WTC11 (cell line): ENCODE results near the gene CCDC88B. TPM values are rescaled to one million over a fixed set of nuclear protein-coding genes. Genes with fewer than 3 reads are reported as not detected.

ENCODE experiments used
- ATAC-seq: fragments of 200-7000 bp; cut with Tn5 transposase; 2 replicates; pipeline ENCODE4 v1.10.0; 2021; ENCODE audit warnings: mild to moderate bottlenecking, moderate library complexity
- CTCF ChIA-PET: fragments of 300-600 bp; sonication (Branson Sonifier 250); formaldehyde crosslinking; loops from one replicate; lab custom pipeline; 2021; ENCODE audit warnings: antibody characterized with exemption; lab: Charles Lee
- POLR2A ChIA-PET: fragments of 350-600 bp; sonication (Branson Sonifier 250); formaldehyde crosslinking; loops from one replicate; lab custom pipeline; 2021; ENCODE audit warnings: antibody characterized with exemption; lab: Charles Lee
- DNase-seq: peaks from one replicate; pipeline ENCODE4 v3.0.0; 2021; ENCODE audit warnings: low spot score
- H3K27ac Mint-ChIP-seq: 2 replicates; pipeline ENCODE4 v1.8.0; 2021; ENCODE audit warnings: mixed read lengths
- H3K27me3 Mint-ChIP-seq: 2 replicates; pipeline ENCODE4 v1.8.0; 2021; ENCODE audit warnings: low read depth, mild to moderate bottlenecking, moderate library complexity, mixed read lengths
- H3K36me3 Mint-ChIP-seq: 2 replicates; pipeline ENCODE4 v1.8.0; 2021; ENCODE audit warnings: mixed read lengths
- H3K4me1 Mint-ChIP-seq: 2 replicates; pipeline ENCODE4 v1.8.0; 2022; ENCODE audit warnings: mixed read lengths
- H3K4me3 Mint-ChIP-seq: 2 replicates; pipeline ENCODE4 v1.8.0; 2021; ENCODE audit warnings: mild to moderate bottlenecking, moderate library complexity, mixed read lengths
- H3K9me3 Mint-ChIP-seq: 2 replicates; pipeline ENCODE4 v1.8.0; 2021; ENCODE audit warnings: mixed read lengths
- CBFB ChIP-seq: sonication (generic); formaldehyde crosslinking; IDR thresholded peaks from 2 replicates; pipeline ENCODE4 v1.8.1; 2022; ENCODE audit warnings: mild to moderate bottlenecking, low read depth, missing genetic modification reagents
- EMX1 ChIP-seq: fragments of 250-450 bp; sonication (Bioruptor Pico); IDR thresholded peaks from 2 replicates; pipeline ENCODE4 v1.8.0; 2021; ENCODE audit warnings: mild to moderate bottlenecking
- ESRRA ChIP-seq: sonication (generic); formaldehyde crosslinking; IDR thresholded peaks from 2 replicates; pipeline ENCODE4 v1.8.1; 2022; ENCODE audit warnings: mild to moderate bottlenecking, missing genetic modification reagents, borderline replicate concordance
- ETV6 ChIP-seq: sonication (generic); formaldehyde crosslinking; IDR thresholded peaks from 2 replicates; pipeline ENCODE4 v1.8.1; 2022; ENCODE audit warnings: mild to moderate bottlenecking, missing genetic modification reagents
- FOXP1 ChIP-seq: sonication (generic); formaldehyde crosslinking; IDR thresholded peaks from 2 replicates; pipeline ENCODE4 v1.8.0; 2022; ENCODE audit warnings: missing genetic modification reagents, mild to moderate bottlenecking, moderate library complexity, borderline replicate concordance
- GTF2I ChIP-seq: fragments of 250-450 bp; sonication (Bioruptor Pico); conservative IDR thresholded peaks from 2 replicates; pipeline ENCODE4 v1.4.0; 2021; ENCODE audit warnings: mild to moderate bottlenecking
- NFYB ChIP-seq: sonication (generic); formaldehyde crosslinking; conservative IDR thresholded peaks from 2 replicates; pipeline ENCODE4 v1.8.0; 2022; ENCODE audit warnings: low read depth, missing genetic modification reagents
- SMAD3 ChIP-seq: sonication (generic); formaldehyde crosslinking; IDR thresholded peaks from 2 replicates; pipeline ENCODE4 v1.8.0; 2022; ENCODE audit warnings: missing genetic modification reagents, mild to moderate bottlenecking, borderline replicate concordance
- SMAD4 ChIP-seq: sonication (generic); formaldehyde crosslinking; IDR thresholded peaks from 2 replicates; pipeline ENCODE4 v1.8.0; 2022; ENCODE audit warnings: mild to moderate bottlenecking, missing genetic modification reagents
- TP53 ChIP-seq: sonication (generic); formaldehyde crosslinking; IDR thresholded peaks from 2 replicates; pipeline ENCODE4 v1.8.1; 2023; ENCODE audit warnings: mild to moderate bottlenecking, missing genetic modification reagents
- ZNF138 ChIP-seq: sonication (generic); formaldehyde crosslinking; conservative IDR thresholded peaks from 2 replicates; pipeline ENCODE4 v1.8.1; 2022; ENCODE audit warnings: mild to moderate bottlenecking, moderate library complexity, missing genetic modification reagents
- ZNF317 ChIP-seq: sonication (generic); formaldehyde crosslinking; IDR thresholded peaks from 2 replicates; pipeline ENCODE4 v1.8.1; 2023; ENCODE audit warnings: low read depth, mild to moderate bottlenecking, moderate library complexity, missing genetic modification reagents, borderline replicate concordance
- ZNF423 ChIP-seq: fragments of 250-450 bp; sonication (Bioruptor Pico); IDR thresholded peaks from 2 replicates; pipeline ENCODE4 v2.1.2; 2022; ENCODE audit warnings: mild to moderate bottlenecking, moderate library complexity
- total RNA-seq: library from RNA; stranded (reverse); gene quantifications from 3 replicates; pipeline ENCODE4 v1.2.3, GENCODE V29; 2021
- TF ChIP-seq, protein P1 (sequence below): fragments of 250-450 bp; sonication (Bioruptor Pico); conservative IDR thresholded peaks from 2 replicates; pipeline ENCODE4 v1.9.0; 2021; ENCODE audit warnings: mild to moderate bottlenecking
- TF ChIP-seq, protein P2 (sequence below): sonication (generic); formaldehyde crosslinking; IDR thresholded peaks from 2 replicates; pipeline ENCODE4 v1.8.1; 2022; ENCODE audit warnings: low read depth, missing genetic modification reagents, borderline replicate concordance
- TF ChIP-seq, protein P3 (sequence below): sonication (generic); formaldehyde crosslinking; IDR thresholded peaks from 2 replicates; pipeline ENCODE4 v1.8.1; 2023; ENCODE audit warnings: mild to moderate bottlenecking, missing genetic modification reagents, borderline replicate concordance
- TF ChIP-seq, protein P4 (sequence below): sonication (generic); formaldehyde crosslinking; IDR thresholded peaks from 2 replicates; pipeline ENCODE4 v1.8.1; 2023; ENCODE audit warnings: mild to moderate bottlenecking, missing genetic modification reagents
- TF ChIP-seq, protein P5 (sequence below): fragments of 250-450 bp; sonication (Bioruptor Pico); IDR thresholded peaks from 2 replicates; pipeline ENCODE4 v1.8.0; 2021; ENCODE audit warnings: mild to moderate bottlenecking
- TF ChIP-seq, protein P6 (sequence below): sonication (generic); formaldehyde crosslinking; IDR thresholded peaks from 2 replicates; pipeline ENCODE4 v1.8.0; 2023; ENCODE audit warnings: missing genetic modification reagents, mild to moderate bottlenecking, borderline replicate concordance

CCDC88B gene
- total RNA-seq, 1 experiment from 2014 or later = 17.0 TPM

DNA sequence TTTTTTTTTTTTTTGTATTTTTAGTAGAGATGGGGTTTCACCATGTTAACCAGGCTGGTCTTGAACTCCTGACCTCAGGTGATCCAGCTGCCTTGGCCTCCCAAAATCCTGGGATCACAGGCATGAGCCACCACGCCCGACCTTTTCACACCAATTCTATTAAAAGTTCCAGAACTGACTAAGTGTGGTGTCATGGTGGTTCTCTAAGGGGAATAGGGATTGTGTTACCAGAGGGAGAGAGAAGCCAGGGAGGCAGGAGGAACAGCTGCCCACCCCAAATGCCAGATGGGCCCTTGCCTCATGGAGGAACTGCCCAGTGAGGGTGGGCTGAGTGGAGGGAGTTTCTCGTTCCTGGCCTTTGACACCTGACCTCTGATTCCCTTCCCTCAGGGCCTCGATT lies 24.9 kb downstream of the CCDC88B start (continued):
- no peak for TF ChIP-seq FOXP1 (CRISPR knock-in tag)
- TF ChIP-seq TP53 = no peak
- TF ChIP-seq ZNF423 = no peak
- TF ChIP-seq, protein P1, sequence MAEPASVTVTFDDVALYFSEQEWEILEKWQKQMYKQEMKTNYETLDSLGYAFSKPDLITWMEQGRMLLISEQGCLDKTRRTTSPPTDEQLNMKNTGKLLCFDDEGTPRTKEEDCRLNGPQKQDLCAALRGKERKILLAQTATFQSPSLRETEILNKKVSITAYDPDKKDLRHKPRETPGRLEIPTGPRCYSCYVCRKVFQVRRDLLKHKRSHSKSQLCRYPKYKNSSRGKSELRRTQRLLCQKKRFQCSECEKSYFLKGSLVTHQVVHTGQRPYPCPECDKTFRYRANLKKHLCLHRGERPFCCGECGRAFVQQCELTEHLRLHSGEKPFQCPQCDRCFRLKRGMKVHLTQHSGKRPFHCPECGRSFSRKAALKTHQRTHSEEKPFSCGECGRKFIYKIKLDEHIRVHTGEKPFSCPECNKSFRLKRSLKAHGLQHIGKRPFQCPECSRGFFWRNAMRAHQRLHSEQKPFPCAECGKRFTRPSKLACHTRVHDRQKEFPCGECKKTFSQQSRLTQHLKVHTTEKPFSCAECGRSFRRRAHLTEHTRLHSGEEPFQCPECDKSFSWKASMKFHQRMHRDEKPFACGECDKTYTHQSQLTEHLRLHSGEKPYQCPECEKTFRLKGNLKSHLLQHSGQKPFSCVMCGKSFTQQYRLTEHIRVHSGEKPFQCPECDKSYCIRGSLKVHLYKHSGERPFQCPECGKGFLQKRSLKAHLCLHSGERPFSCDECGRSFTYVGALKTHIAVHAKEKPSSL (CRISPR knock-in tag) = no peak
- no peak for TF ChIP-seq ZNF317 (CRISPR knock-in tag)
- TF ChIP-seq EMX1 = no peak
- TF ChIP-seq, protein P2, sequence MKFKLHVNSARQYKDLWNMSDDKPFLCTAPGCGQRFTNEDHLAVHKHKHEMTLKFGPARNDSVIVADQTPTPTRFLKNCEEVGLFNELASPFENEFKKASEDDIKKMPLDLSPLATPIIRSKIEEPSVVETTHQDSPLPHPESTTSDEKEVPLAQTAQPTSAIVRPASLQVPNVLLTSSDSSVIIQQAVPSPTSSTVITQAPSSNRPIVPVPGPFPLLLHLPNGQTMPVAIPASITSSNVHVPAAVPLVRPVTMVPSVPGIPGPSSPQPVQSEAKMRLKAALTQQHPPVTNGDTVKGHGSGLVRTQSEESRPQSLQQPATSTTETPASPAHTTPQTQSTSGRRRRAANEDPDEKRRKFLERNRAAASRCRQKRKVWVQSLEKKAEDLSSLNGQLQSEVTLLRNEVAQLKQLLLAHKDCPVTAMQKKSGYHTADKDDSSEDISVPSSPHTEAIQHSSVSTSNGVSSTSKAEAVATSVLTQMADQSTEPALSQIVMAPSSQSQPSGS (CRISPR knock-in tag) = no peak
- TF ChIP-seq NFYB = no peak
- TF ChIP-seq, protein P3, sequence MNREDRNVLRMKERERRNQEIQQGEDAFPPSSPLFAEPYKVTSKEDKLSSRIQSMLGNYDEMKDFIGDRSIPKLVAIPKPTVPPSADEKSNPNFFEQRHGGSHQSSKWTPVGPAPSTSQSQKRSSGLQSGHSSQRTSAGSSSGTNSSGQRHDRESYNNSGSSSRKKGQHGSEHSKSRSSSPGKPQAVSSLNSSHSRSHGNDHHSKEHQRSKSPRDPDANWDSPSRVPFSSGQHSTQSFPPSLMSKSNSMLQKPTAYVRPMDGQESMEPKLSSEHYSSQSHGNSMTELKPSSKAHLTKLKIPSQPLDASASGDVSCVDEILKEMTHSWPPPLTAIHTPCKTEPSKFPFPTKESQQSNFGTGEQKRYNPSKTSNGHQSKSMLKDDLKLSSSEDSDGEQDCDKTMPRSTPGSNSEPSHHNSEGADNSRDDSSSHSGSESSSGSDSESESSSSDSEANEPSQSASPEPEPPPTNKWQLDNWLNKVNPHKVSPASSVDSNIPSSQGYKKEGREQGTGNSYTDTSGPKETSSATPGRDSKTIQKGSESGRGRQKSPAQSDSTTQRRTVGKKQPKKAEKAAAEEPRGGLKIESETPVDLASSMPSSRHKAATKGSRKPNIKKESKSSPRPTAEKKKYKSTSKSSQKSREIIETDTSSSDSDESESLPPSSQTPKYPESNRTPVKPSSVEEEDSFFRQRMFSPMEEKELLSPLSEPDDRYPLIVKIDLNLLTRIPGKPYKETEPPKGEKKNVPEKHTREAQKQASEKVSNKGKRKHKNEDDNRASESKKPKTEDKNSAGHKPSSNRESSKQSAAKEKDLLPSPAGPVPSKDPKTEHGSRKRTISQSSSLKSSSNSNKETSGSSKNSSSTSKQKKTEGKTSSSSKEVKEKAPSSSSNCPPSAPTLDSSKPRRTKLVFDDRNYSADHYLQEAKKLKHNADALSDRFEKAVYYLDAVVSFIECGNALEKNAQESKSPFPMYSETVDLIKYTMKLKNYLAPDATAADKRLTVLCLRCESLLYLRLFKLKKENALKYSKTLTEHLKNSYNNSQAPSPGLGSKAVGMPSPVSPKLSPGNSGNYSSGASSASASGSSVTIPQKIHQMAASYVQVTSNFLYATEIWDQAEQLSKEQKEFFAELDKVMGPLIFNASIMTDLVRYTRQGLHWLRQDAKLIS (CRISPR knock-in tag) = no peak
- no peak for TF ChIP-seq SMAD4 (CRISPR knock-in tag)
- TF ChIP-seq ZNF138 (CRISPR knock-in tag) = no peak
- TF ChIP-seq, protein P4, sequence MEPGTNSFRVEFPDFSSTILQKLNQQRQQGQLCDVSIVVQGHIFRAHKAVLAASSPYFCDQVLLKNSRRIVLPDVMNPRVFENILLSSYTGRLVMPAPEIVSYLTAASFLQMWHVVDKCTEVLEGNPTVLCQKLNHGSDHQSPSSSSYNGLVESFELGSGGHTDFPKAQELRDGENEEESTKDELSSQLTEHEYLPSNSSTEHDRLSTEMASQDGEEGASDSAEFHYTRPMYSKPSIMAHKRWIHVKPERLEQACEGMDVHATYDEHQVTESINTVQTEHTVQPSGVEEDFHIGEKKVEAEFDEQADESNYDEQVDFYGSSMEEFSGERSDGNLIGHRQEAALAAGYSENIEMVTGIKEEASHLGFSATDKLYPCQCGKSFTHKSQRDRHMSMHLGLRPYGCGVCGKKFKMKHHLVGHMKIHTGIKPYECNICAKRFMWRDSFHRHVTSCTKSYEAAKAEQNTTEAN (CRISPR knock-in tag) = no peak

DNA sequence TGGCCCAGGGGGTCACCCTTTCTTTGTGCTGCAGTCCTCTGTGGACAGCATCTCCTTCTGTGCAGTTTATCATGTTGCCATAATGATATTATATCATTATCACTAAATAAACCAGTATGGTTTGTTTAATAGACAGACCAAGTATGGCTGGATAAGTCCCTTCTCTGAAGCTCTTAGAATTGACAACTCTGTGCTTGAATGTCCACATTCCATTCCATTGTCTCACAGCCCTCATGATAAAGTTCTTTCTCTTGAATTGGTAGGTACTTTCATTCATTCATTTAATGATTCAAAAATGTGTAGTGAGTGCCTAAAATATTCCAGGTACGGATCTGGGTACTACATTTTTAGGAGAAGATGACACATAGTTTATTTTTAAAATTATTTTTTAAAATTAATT lies 26.7 kb downstream of the CCDC88B start:
- H3K27ac Mint-ChIP-seq = no peak overlapping the region
- ATAC-seq (no peak), DNase-seq (no peak)
- no peaks in the 10 kb centered on the region for H3K27me3 Mint-ChIP-seq
- ChIA-PET POLR2A (no interaction called here), CTCF (interaction anchor here (0.6 to 12.8 kb wide), 3 partner anchors 12 to 338 kb away, joined by 4 to 140 read pairs (median 27); no protein-coding TSS in a partner anchor)
- H3K36me3 Mint-ChIP-seq = peaks cover 50% of the 10 kb centered on the region
- no peak overlapping the region for H3K4me3 Mint-ChIP-seq
- TF ChIP-seq, protein P5, sequence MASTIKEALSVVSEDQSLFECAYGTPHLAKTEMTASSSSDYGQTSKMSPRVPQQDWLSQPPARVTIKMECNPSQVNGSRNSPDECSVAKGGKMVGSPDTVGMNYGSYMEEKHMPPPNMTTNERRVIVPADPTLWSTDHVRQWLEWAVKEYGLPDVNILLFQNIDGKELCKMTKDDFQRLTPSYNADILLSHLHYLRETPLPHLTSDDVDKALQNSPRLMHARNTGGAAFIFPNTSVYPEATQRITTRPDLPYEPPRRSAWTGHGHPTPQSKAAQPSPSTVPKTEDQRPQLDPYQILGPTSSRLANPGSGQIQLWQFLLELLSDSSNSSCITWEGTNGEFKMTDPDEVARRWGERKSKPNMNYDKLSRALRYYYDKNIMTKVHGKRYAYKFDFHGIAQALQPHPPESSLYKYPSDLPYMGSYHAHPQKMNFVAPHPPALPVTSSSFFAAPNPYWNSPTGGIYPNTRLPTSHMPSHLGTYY (CRISPR knock-in tag) = no peak
- TF ChIP-seq ETV6 (no peak), ESRRA (CRISPR knock-in tag) (no peak), SMAD3 (no peak), GTF2I (CRISPR knock-in tag) (no peak), CBFB (CRISPR knock-in tag) (no peak)
- TF ChIP-seq, protein P1 (CRISPR knock-in tag) = no peak
- TF ChIP-seq, protein P6, sequence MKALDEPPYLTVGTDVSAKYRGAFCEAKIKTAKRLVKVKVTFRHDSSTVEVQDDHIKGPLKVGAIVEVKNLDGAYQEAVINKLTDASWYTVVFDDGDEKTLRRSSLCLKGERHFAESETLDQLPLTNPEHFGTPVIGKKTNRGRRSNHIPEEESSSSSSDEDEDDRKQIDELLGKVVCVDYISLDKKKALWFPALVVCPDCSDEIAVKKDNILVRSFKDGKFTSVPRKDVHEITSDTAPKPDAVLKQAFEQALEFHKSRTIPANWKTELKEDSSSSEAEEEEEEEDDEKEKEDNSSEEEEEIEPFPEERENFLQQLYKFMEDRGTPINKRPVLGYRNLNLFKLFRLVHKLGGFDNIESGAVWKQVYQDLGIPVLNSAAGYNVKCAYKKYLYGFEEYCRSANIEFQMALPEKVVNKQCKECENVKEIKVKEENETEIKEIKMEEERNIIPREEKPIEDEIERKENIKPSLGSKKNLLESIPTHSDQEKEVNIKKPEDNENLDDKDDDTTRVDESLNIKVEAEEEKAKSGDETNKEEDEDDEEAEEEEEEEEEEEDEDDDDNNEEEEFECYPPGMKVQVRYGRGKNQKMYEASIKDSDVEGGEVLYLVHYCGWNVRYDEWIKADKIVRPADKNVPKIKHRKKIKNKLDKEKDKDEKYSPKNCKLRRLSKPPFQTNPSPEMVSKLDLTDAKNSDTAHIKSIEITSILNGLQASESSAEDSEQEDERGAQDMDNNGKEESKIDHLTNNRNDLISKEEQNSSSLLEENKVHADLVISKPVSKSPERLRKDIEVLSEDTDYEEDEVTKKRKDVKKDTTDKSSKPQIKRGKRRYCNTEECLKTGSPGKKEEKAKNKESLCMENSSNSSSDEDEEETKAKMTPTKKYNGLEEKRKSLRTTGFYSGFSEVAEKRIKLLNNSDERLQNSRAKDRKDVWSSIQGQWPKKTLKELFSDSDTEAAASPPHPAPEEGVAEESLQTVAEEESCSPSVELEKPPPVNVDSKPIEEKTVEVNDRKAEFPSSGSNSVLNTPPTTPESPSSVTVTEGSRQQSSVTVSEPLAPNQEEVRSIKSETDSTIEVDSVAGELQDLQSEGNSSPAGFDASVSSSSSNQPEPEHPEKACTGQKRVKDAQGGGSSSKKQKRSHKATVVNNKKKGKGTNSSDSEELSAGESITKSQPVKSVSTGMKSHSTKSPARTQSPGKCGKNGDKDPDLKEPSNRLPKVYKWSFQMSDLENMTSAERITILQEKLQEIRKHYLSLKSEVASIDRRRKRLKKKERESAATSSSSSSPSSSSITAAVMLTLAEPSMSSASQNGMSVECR (CRISPR knock-in tag) = no peak
- no peaks in the 10 kb centered on the region for H3K9me3 Mint-ChIP-seq
- H3K4me1 Mint-ChIP-seq = no peaks in the 10 kb centered on the region; the same call in 1 of the 2 replicates
